Neural cell (in vitro differentiated cells): Measurements from ENCODE around the gene LHFPL6. TPM values are rescaled to one million over a fixed set of nuclear protein-coding genes. Genes with fewer than 3 reads are reported as not detected.

Source experiments
- H2AFZ ChIP-seq: fragments of 200-600, 300-800 bp; sonication (generic), shearing (Covaris generic); 2 replicates; pipeline ENCODE4 v1.6.0; 2014; ENCODE audit warnings: low read depth, mild to moderate bottlenecking, antibody characterized with exemption, low read length, moderate library complexity
- H3F3A ChIP-seq: fragments of 200-600 bp; shearing (Covaris generic); 2 replicates; pipeline ENCODE4 v1.6.1; 2016; ENCODE audit warnings: mild to moderate bottlenecking, moderate library complexity, mixed read lengths, antibody characterized with exemption, low read length; ENCODE audit not compliant: insufficient read depth, poor library complexity, severe bottlenecking
- H3K27ac ChIP-seq: fragments of 200-600, 300-800 bp; sonication (generic), shearing (Covaris generic); 2 replicates; pipeline ENCODE4 v1.5.1; 2014; ENCODE audit warnings: mild to moderate bottlenecking, low read length, moderate library complexity
- H3K27me3 ChIP-seq: fragments of 300-800, 200-600 bp; sonication (generic), shearing (Covaris generic); 2 replicates; pipeline ENCODE4 v1.6.0; 2014; ENCODE audit warnings: mild to moderate bottlenecking, low read depth, low read length, moderate library complexity; ENCODE audit not compliant: insufficient read depth
- H3K36me3 ChIP-seq: fragments of 300-800, 200-600 bp; sonication (generic), shearing (Covaris generic); 2 replicates; pipeline ENCODE4 v1.5.1; 2014; ENCODE audit warnings: mild to moderate bottlenecking, antibody characterized with exemption, low read length, moderate library complexity; ENCODE audit not compliant: insufficient read depth
- H3K4me2 ChIP-seq: fragments of 300-800, 200-600 bp; sonication (generic), shearing (Covaris generic); 2 replicates; pipeline ENCODE4 v1.6.0; 2014; ENCODE audit warnings: mild to moderate bottlenecking, low read length
- H3K4me3 ChIP-seq: fragments of 300-800, 200-600 bp; sonication (generic), shearing (Covaris generic); 2 replicates; pipeline ENCODE4 v1.5.1; 2014; ENCODE audit warnings: mild to moderate bottlenecking, low read length, moderate library complexity
- H3K79me2 ChIP-seq: fragments of 200-600 bp; shearing (Covaris generic); replicated peaks from 2 replicates; pipeline ENCODE4 v1.6.0; 2014; ENCODE audit warnings: mild to moderate bottlenecking, low read length, moderate library complexity; ENCODE audit not compliant: insufficient read depth
- H3K9ac ChIP-seq: fragments of 300-800, 200-600 bp; sonication (generic), shearing (Covaris generic); 2 replicates; pipeline ENCODE4 v1.6.1; 2016; ENCODE audit warnings: mild to moderate bottlenecking, low read length, mixed read lengths
- H3K9me2 ChIP-seq: fragments of 200-600 bp; shearing (Covaris generic); 2 replicates; pipeline ENCODE4 v1.6.1; 2016; ENCODE audit warnings: mild to moderate bottlenecking, low read length, mixed read lengths; ENCODE audit not compliant: insufficient read depth
- H3K9me3 ChIP-seq: fragments of 200-600, 300-800 bp; sonication (generic), shearing (Covaris generic); 2 replicates; pipeline ENCODE4 v1.6.1; 2016; ENCODE audit warnings: mild to moderate bottlenecking, mixed run types, low read length, moderate library complexity, mixed read lengths
- H4K20me1 ChIP-seq: fragments of 200-600 bp; shearing (Covaris generic); 2 replicates; pipeline ENCODE4 v1.6.1; 2016; ENCODE audit warnings: mild to moderate bottlenecking, mixed run types; ENCODE audit not compliant: insufficient read depth
- EP300 ChIP-seq: fragments of 450-650 bp; conservative IDR thresholded peaks from 2 replicates; pipeline ENCODE4 v1.6.1; 2014; ENCODE audit warnings: antibody characterized with exemption, mild to moderate bottlenecking, moderate library complexity; ENCODE audit not compliant: poor library complexity, severe bottlenecking
- EZH2 ChIP-seq: fragments of 200-600, 300-800 bp; shearing (Covaris generic), sonication (generic); IDR thresholded peaks from 2 replicates; pipeline ENCODE4 v1.6.1; 2014; ENCODE audit warnings: antibody characterized with exemption, low read length, borderline replicate concordance, mild to moderate bottlenecking; ENCODE audit not compliant: insufficient read depth, poor library complexity, severe bottlenecking
- MXI1 ChIP-seq: fragments of 450-650 bp; conservative IDR thresholded peaks from 2 replicates; pipeline ENCODE4 v1.6.1; 2014; ENCODE audit warnings: antibody characterized with exemption, mild to moderate bottlenecking; ENCODE audit not compliant: poor library complexity, severe bottlenecking
- POLR2AphosphoS5 ChIP-seq: IDR thresholded peaks from 2 replicates; pipeline ENCODE4 v1.6.1; 2012
- RAD21 ChIP-seq: fragments of 450-650 bp; conservative IDR thresholded peaks from 2 replicates; pipeline ENCODE4 v1.6.1; 2014; ENCODE audit warnings: antibody characterized with exemption, mild to moderate bottlenecking, moderate library complexity
- SMC3 ChIP-seq: fragments of 450-650 bp; conservative IDR thresholded peaks from 2 replicates; pipeline ENCODE4 v1.6.1; 2014; ENCODE audit warnings: antibody characterized with exemption, mild to moderate bottlenecking, moderate library complexity; ENCODE audit not compliant: poor library complexity
- TAF1 ChIP-seq: IDR thresholded peaks from 2 replicates; pipeline ENCODE4 v1.6.1; 2012; ENCODE audit warnings: low read depth
- polyA plus RNA-seq: library from polyadenylated mRNA; depleted of rRNA; stranded (reverse); fragments of >200 nt; gene quantifications from 2 replicates; pipeline ENCODE4 v1.2.3, GENCODE V29; 2014
- TF ChIP-seq, protein P1 (sequence below): IDR thresholded peaks from 2 replicates; pipeline ENCODE4 v1.6.1; 2012; ENCODE audit warnings: borderline replicate concordance
- TF ChIP-seq, protein P2 (sequence below): fragments of 450-650 bp; IDR thresholded peaks from 2 replicates; pipeline ENCODE4 v1.5.1; 2014; ENCODE audit warnings: antibody characterized with exemption, mild to moderate bottlenecking, moderate library complexity; ENCODE audit not compliant: poor library complexity, severe bottlenecking

Gene LHFPL6
- polyA plus RNA-seq, 1 donor from 2014 or later = 36.3 TPM

DNA sequence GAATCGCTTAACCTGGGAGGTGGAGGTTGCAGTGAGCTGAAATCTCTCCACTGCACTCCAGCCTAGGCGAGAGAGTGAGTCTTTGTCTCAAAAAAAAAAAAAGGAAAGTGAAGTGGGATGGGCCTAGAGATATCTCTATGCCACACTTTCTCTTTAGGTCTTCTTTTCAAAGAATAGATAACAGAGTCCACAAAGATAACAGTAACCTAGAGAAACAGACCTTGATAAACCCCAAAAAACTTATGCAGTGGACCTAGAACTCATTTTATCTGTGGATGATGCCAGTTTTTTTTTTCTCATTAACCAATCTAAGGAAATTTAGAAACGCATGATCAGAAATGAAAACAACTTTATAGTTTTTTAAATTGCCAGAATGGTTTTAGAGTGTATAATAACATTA, 227.4 kb downstream of the LHFPL6 start:
- Histone ChIP-seq H3K9ac (no peak overlapping the region), H3K27me3 (no peaks in the 10 kb centered on the region), H3K9me3 (no peaks in the 10 kb centered on the region), H3K4me2 (no peak overlapping the region), H3K27ac (no peak overlapping the region), H3K36me3 (no peaks in the 10 kb centered on the region), H2AFZ (no peak overlapping the region), H3K4me3 (no peak overlapping the region), H3K9me2 (no peaks in the 10 kb centered on the region), H3F3A (no peaks in the 10 kb centered on the region), H4K20me1 (no peaks in the 10 kb centered on the region), H3K79me2 (no peaks in the 10 kb centered on the region)
- no peak for TF ChIP-seq POLR2AphosphoS5
- TF ChIP-seq, protein P1, sequence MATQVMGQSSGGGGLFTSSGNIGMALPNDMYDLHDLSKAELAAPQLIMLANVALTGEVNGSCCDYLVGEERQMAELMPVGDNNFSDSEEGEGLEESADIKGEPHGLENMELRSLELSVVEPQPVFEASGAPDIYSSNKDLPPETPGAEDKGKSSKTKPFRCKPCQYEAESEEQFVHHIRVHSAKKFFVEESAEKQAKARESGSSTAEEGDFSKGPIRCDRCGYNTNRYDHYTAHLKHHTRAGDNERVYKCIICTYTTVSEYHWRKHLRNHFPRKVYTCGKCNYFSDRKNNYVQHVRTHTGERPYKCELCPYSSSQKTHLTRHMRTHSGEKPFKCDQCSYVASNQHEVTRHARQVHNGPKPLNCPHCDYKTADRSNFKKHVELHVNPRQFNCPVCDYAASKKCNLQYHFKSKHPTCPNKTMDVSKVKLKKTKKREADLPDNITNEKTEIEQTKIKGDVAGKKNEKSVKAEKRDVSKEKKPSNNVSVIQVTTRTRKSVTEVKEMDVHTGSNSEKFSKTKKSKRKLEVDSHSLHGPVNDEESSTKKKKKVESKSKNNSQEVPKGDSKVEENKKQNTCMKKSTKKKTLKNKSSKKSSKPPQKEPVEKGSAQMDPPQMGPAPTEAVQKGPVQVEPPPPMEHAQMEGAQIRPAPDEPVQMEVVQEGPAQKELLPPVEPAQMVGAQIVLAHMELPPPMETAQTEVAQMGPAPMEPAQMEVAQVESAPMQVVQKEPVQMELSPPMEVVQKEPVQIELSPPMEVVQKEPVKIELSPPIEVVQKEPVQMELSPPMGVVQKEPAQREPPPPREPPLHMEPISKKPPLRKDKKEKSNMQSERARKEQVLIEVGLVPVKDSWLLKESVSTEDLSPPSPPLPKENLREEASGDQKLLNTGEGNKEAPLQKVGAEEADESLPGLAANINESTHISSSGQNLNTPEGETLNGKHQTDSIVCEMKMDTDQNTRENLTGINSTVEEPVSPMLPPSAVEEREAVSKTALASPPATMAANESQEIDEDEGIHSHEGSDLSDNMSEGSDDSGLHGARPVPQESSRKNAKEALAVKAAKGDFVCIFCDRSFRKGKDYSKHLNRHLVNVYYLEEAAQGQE = no peak
- no peak for TF ChIP-seq SMC3
- TF ChIP-seq EZH2 = no peak
- no peak for TF ChIP-seq MXI1

DNA sequence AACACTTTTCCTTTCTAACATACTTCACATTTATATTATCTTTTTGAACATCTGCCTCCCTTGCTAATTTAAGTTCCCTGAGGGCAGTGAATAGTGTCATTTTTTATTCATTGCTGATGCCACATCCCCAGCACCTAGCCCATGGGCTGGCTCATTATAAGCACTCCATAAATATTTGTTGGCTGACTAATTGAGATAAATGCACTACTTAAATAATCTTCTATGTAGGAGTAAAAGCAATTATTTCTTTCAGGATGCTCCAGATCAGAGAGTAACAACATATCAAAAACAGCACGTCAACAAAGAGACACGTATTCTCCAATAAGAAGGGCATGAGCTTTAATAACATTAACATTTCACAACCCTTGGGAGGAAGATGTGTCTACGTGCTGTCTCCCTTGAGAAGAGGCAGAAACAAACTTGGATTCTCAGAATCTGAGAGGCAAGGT, 228.2 kb downstream of the LHFPL6 start:
- no peaks in the 10 kb centered on the region for H4K20me1 ChIP-seq
- H3K9me3 ChIP-seq = no peaks in the 10 kb centered on the region
- H3K4me3 ChIP-seq = no peak overlapping the region
- TF ChIP-seq POLR2AphosphoS5 = no peak
- TF ChIP-seq EP300 = no peak
- H3K9me2 ChIP-seq = no peaks in the 10 kb centered on the region
- H2AFZ ChIP-seq = no peak overlapping the region
- H3K79me2 ChIP-seq = no peaks in the 10 kb centered on the region
- H3K4me2 ChIP-seq = no peak overlapping the region
- H3K9ac ChIP-seq = no peak overlapping the region
- no peaks in the 10 kb centered on the region for H3K27me3 ChIP-seq
- no peaks in the 10 kb centered on the region for H3F3A ChIP-seq
- no peak overlapping the region for H3K27ac ChIP-seq
- no peaks in the 10 kb centered on the region for H3K36me3 ChIP-seq

DNA sequence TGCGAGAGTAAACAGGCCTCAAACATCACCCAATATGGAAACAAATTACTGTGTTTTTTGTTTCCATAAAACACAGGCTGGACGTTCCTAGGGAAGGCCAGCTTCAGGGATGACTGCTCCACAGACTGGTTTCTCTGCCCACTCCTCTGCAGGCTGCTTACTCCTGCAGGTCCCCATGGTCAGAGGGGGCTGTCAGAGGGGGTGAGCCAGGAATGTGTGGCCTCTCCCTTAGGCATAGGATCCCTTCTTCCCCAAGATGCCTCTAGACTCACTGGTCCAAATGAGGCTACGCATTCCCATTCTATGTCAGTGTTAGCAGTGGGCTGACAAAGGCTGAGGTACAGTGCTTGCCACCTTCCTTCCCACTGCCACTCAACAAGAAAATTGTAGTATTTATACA, 229.8 kb downstream of the LHFPL6 start:
- H3K36me3 ChIP-seq = no peaks in the 10 kb centered on the region
- H3K27ac ChIP-seq = no peak overlapping the region
- H3K9me2 ChIP-seq = no peaks in the 10 kb centered on the region
- no peaks in the 10 kb centered on the region for H4K20me1 ChIP-seq
- H3K9me3 ChIP-seq = no peaks in the 10 kb centered on the region
- H2AFZ ChIP-seq = no peak overlapping the region
- no peaks in the 10 kb centered on the region for H3F3A ChIP-seq
- no peaks in the 10 kb centered on the region for H3K79me2 ChIP-seq
- no peak overlapping the region for H3K4me3 ChIP-seq
- H3K4me2 ChIP-seq = no peak overlapping the region
- no peak overlapping the region for H3K9ac ChIP-seq
- no peaks in the 10 kb centered on the region for H3K27me3 ChIP-seq
- TF ChIP-seq EP300 (no peak), TAF1 (no peak), EZH2 (no peak), POLR2AphosphoS5 (no peak), RAD21 (no peak), MXI1 (no peak), SMC3 (no peak)
- TF ChIP-seq, protein P2, sequence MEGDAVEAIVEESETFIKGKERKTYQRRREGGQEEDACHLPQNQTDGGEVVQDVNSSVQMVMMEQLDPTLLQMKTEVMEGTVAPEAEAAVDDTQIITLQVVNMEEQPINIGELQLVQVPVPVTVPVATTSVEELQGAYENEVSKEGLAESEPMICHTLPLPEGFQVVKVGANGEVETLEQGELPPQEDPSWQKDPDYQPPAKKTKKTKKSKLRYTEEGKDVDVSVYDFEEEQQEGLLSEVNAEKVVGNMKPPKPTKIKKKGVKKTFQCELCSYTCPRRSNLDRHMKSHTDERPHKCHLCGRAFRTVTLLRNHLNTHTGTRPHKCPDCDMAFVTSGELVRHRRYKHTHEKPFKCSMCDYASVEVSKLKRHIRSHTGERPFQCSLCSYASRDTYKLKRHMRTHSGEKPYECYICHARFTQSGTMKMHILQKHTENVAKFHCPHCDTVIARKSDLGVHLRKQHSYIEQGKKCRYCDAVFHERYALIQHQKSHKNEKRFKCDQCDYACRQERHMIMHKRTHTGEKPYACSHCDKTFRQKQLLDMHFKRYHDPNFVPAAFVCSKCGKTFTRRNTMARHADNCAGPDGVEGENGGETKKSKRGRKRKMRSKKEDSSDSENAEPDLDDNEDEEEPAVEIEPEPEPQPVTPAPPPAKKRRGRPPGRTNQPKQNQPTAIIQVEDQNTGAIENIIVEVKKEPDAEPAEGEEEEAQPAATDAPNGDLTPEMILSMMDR = no peak
- TF ChIP-seq, protein P1 = no peak
